ENCODE results near the gene SORBS1.

The SORBS1 gene

DNA sequence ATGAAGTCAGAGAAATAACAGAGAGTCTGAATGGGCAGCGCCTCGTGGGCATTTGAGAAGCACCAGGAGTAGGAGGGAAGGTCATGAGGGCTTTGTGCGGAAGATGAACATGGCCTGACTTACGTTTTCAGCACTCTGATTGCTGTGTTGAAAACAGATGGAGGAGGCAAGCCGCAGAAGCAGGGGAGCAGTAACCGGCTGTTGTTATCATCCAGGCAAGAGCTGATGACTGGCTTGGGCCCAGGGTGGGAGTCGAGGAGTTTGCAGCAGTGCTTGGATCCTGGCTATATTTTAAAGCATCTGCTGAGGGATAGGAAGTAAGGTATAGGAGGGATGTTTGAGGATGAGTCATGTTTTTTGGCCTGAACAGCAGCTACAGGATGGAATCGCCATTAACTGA, 257.6 kb downstream of the SORBS1 start:
- TF ChIP-seq EP300 (IDR thresholded peaks at IDR 0.05; ENCODE audit: borderline replicate concordance) (no peak), TEAD4 (IDR thresholded peaks at IDR 0.05) (no peak)
- TF ChIP-seq, protein P1, sequence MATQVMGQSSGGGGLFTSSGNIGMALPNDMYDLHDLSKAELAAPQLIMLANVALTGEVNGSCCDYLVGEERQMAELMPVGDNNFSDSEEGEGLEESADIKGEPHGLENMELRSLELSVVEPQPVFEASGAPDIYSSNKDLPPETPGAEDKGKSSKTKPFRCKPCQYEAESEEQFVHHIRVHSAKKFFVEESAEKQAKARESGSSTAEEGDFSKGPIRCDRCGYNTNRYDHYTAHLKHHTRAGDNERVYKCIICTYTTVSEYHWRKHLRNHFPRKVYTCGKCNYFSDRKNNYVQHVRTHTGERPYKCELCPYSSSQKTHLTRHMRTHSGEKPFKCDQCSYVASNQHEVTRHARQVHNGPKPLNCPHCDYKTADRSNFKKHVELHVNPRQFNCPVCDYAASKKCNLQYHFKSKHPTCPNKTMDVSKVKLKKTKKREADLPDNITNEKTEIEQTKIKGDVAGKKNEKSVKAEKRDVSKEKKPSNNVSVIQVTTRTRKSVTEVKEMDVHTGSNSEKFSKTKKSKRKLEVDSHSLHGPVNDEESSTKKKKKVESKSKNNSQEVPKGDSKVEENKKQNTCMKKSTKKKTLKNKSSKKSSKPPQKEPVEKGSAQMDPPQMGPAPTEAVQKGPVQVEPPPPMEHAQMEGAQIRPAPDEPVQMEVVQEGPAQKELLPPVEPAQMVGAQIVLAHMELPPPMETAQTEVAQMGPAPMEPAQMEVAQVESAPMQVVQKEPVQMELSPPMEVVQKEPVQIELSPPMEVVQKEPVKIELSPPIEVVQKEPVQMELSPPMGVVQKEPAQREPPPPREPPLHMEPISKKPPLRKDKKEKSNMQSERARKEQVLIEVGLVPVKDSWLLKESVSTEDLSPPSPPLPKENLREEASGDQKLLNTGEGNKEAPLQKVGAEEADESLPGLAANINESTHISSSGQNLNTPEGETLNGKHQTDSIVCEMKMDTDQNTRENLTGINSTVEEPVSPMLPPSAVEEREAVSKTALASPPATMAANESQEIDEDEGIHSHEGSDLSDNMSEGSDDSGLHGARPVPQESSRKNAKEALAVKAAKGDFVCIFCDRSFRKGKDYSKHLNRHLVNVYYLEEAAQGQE (IDR thresholded peaks at IDR 0.05; ENCODE audit: low read depth): no peak

DNA sequence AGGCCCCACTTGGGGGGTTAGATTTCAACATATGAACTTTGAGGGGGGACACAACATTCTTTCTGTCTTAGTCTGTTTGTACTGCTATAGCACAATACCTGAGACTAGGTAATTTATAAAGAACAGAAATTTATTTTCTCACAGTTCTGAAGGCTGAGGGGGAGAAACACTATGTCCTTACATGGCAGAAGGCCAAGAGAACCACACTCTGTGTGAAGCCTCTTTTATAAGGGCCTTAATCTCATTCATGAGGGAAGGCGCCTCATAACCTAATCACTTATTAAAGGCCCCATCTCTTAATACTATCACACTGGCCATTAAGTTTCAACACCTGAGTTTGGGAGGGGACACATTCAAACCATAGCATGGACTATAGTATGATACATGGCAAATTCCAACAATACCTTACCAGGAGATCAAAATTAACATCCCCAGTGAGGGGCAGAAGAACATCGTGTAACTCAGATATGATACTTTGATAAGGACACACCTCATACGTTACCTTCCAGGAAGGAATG, 261.1 kb downstream of the SORBS1 start:
- TF ChIP-seq FOXM1 (IDR thresholded peaks at IDR 0.05; ENCODE audit: borderline replicate concordance, low read depth) (no peak), CEBPB (IDR thresholded peaks at IDR 0.05) (no peak), TCF12 (IDR thresholded peaks at IDR 0.05; ENCODE audit: low read depth) (no peak), EGR1 (IDR thresholded peaks at IDR 0.05) (no peak), EP300 (IDR thresholded peaks at IDR 0.05; ENCODE audit: borderline replicate concordance) (no peak), RAD21 (IDR thresholded peaks at IDR 0.05; ENCODE audit: low read depth) (no peak), CREB1 (IDR thresholded peaks at IDR 0.05; ENCODE audit: low read depth) (no peak), TAF1 (IDR thresholded peaks at IDR 0.05; ENCODE audit: low read depth) (no peak), NFIC (IDR thresholded peaks at IDR 0.05) (no peak), TEAD4 (IDR thresholded peaks at IDR 0.05) (no peak), ZBTB7A (IDR thresholded peaks at IDR 0.05; ENCODE audit: low read depth) (no peak), YY1 (IDR thresholded peaks at IDR 0.05; ENCODE audit: low read depth) (no peak)
- TF ChIP-seq, protein P1 (IDR thresholded peaks at IDR 0.05; ENCODE audit: low read depth): no peak
- TF ChIP-seq, protein P2, sequence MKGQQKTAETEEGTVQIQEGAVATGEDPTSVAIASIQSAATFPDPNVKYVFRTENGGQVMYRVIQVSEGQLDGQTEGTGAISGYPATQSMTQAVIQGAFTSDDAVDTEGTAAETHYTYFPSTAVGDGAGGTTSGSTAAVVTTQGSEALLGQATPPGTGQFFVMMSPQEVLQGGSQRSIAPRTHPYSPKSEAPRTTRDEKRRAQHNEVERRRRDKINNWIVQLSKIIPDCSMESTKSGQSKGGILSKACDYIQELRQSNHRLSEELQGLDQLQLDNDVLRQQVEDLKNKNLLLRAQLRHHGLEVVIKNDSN (IDR thresholded peaks at IDR 0.05): no peak
- TF ChIP-seq, protein P3, sequence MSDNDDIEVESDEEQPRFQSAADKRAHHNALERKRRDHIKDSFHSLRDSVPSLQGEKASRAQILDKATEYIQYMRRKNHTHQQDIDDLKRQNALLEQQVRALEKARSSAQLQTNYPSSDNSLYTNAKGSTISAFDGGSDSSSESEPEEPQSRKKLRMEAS (IDR thresholded peaks at IDR 0.05): no peak

DNA sequence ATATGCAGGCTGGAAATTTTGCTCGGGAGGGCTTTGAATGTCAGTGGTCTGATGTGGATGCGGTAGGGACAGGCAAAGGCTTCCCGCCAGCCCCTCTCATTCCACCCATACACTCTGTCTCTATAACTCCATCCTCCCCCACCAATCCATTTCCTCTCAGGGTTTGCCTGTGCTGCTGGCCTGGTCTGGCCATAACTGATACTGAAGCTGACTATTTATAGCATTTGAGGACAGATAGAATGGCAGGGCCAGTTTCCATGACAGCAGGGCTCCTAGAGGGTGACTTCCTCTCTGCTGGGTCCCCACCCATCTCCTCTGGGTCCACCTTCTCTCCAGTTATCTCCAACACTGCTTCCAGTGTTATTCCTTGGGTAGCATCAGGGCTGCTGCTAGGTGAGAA, 263.8 kb downstream of the SORBS1 start:
- TF ChIP-seq TEAD4 (IDR thresholded peaks at IDR 0.05): no peak
- TF ChIP-seq EP300 (IDR thresholded peaks at IDR 0.05; ENCODE audit: borderline replicate concordance): no peak
- TF ChIP-seq EGR1 (IDR thresholded peaks at IDR 0.05): no peak

DNA sequence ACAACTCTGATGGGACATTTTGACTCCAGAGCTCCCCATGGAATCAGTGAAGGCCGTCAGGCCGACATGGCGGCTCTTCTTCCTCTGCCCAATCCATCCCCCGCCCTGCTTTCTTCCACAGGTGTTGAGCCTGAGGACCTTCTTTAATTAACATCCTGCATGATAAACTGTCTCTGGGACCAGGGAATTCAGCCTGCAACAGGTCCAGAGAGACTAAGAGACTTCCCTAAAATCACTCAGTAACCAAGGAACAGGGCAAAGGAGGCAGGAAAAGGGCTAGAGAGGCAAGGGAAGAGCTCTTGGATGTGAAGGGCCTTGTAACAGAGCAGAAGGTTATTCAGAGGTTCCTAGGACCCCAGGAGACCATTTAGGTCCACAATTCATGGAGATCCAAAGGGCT, 264.4 kb downstream of the SORBS1 start:
- TF ChIP-seq ZBTB7A (IDR thresholded peaks at IDR 0.05; ENCODE audit: low read depth) (no peak), EGR1 (IDR thresholded peaks at IDR 0.05) (no peak), CEBPB (IDR thresholded peaks at IDR 0.05) (no peak), CREB1 (IDR thresholded peaks at IDR 0.05; ENCODE audit: low read depth) (no peak), TEAD4 (IDR thresholded peaks at IDR 0.05) (no peak), RAD21 (IDR thresholded peaks at IDR 0.05; ENCODE audit: low read depth) (no peak), EP300 (IDR thresholded peaks at IDR 0.05; ENCODE audit: borderline replicate concordance) (no peak), FOXM1 (IDR thresholded peaks at IDR 0.05; ENCODE audit: borderline replicate concordance, low read depth) (no peak), TAF1 (IDR thresholded peaks at IDR 0.05; ENCODE audit: low read depth) (no peak), TCF12 (IDR thresholded peaks at IDR 0.05; ENCODE audit: low read depth) (no peak)
- TF ChIP-seq, protein P3 (IDR thresholded peaks at IDR 0.05): no peak
- TF ChIP-seq, protein P1 (IDR thresholded peaks at IDR 0.05; ENCODE audit: low read depth): no peak
- TF ChIP-seq, protein P2 (IDR thresholded peaks at IDR 0.05): no peak

All from Ishikawa (cell line).